NB4 (cell line): ENCODE data around the gene BRD1.

ENCODE experiments used
- DNase-seq: peaks from one replicate; pipeline ENCODE4 v3.0.0; 2010; ENCODE audit warnings: low read depth
- H3K4me3 ChIP-seq: one replicate; pipeline ENCODE4 v1.5.1; 2011; ENCODE audit warnings: mild to moderate bottlenecking, low read depth, low read length, moderate library complexity
- MYC ChIP-seq: IDR thresholded peaks from 2 replicates; pipeline ENCODE4 v1.6.1; 2011; ENCODE audit warnings: low read depth, low read length
- POLR2A ChIP-seq: IDR thresholded peaks from 2 replicates; pipeline ENCODE4 v1.6.1; 2011; ENCODE audit warnings: mild to moderate bottlenecking; ENCODE audit not compliant: insufficient read length; ENCODE audit errors: extremely low read depth
- TF ChIP-seq, protein P1 (sequence below): IDR thresholded peaks from one replicate; pipeline ENCODE4 v1.5.1; 2012; ENCODE audit warnings: low read depth, low read length
- TF ChIP-seq, protein P2 (sequence below): IDR thresholded peaks from 2 replicates; pipeline ENCODE4 v1.6.1; 2011; ENCODE audit warnings: low read depth, low read length

The BRD1 gene

GRCh38 chr22:49774499-49775151, 53.0 kb downstream of the BRD1 start:
- no peak overlapping the region for H3K4me3 ChIP-seq
- TF ChIP-seq POLR2A: no peak
- TF ChIP-seq, protein P1, sequence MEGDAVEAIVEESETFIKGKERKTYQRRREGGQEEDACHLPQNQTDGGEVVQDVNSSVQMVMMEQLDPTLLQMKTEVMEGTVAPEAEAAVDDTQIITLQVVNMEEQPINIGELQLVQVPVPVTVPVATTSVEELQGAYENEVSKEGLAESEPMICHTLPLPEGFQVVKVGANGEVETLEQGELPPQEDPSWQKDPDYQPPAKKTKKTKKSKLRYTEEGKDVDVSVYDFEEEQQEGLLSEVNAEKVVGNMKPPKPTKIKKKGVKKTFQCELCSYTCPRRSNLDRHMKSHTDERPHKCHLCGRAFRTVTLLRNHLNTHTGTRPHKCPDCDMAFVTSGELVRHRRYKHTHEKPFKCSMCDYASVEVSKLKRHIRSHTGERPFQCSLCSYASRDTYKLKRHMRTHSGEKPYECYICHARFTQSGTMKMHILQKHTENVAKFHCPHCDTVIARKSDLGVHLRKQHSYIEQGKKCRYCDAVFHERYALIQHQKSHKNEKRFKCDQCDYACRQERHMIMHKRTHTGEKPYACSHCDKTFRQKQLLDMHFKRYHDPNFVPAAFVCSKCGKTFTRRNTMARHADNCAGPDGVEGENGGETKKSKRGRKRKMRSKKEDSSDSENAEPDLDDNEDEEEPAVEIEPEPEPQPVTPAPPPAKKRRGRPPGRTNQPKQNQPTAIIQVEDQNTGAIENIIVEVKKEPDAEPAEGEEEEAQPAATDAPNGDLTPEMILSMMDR: no peak
- no peak for DNase-seq

DNA sequence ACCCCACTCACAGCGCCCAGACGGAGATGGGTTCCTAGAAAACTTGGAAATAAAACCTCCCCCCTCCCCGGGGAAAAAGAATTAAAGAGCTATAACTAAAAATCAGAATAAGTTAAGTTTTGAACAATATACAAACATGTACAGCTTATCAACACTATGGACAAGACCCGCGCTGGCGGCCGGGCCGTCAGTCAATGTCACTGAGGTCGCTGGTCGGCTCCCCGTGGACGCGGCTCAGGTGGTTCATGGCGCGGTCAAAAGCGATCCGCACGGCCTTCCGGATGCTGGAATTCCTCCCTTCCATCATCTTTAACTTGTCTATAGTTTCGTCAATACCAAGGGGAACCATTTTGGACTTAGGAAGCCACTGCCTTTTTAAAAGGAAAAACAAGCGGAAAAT, 53.6 kb downstream of the BRD1 start:
- TF ChIP-seq, protein P2, sequence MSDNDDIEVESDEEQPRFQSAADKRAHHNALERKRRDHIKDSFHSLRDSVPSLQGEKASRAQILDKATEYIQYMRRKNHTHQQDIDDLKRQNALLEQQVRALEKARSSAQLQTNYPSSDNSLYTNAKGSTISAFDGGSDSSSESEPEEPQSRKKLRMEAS: no peak
- TF ChIP-seq MYC (no peak), POLR2A (no peak)
- TF ChIP-seq, protein P1: no peak
- no peak for DNase-seq
- no peak overlapping the region for H3K4me3 ChIP-seq

- H3K4me3 ChIP-seq: no peak overlapping the region
- DNase-seq: no peak
- TF ChIP-seq, protein P1: no peak
- no peak for TF ChIP-seq MYC
- TF ChIP-seq POLR2A: no peak
- TF ChIP-seq, protein P2: no peak
Observed at GRCh38 chr22:49773531-49773930, 54.1 kb downstream of the BRD1 start.

GRCh38 chr22:49772692-49773091, 55.0 kb downstream of the BRD1 start:
- DNase-seq: no peak
- no peak for TF ChIP-seq POLR2A
- TF ChIP-seq, protein P2: no peak
- TF ChIP-seq MYC: no peak
- TF ChIP-seq, protein P1: no peak
- no peak overlapping the region for H3K4me3 ChIP-seq

DNA sequence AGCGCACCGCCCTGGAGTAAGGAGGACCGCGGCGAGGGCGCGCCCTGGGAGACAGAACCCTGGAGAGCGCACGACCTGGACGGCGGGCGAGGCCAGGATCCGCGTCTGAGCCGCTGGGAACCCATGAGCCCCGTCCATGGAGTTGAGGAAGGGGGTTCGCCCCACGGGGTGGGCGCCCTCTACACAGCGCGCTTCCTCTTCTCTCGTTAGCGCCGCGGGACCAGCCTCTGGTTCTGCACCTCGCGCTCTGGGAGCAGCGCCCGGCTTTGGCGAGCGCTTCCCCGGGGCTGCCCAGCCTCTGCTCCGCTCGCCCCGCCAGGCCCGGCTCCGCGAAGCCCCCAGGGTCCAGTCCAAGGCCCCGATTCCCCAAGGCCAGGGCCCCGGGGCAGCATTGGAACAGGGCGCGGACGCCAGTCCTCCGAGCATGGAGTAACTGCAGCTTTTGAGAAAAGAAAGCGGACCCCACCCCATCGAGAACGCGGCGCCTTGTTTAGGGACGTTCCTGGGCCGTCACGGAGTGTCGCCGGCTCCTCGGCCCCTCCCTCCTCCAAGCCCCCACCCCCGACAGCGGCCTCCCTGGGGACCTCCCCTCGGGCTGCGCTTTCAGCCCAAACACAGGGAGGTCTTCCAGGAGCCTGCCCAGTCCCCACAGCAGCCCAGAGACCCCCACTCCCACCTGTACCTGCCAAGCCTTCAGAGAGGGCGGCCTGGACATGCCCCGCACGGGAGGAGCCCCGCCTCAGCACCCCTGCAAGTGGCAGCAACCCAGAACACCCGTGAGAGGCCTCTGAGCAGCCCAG, 56.2 kb downstream of the BRD1 start:
- TF ChIP-seq POLR2A (no peak), MYC (no peak)
- TF ChIP-seq, protein P2: no peak
- TF ChIP-seq, protein P1: no peak
- no peak overlapping the region for H3K4me3 ChIP-seq
- no peak for DNase-seq
